HepG2 (cell line): ENCODE results near the gene CYP20A1. TPM values are rescaled to one million over a fixed set of nuclear protein-coding genes. Genes with fewer than 3 reads are reported as not detected.

Source experiments
- ATAC-seq: fragments of 200-7000 bp; cut with Tn5 transposase; 3 replicates; pipeline ENCODE4 v1.9.1; 2020; ENCODE audit warnings: mild to moderate bottlenecking, moderate library complexity
- BruUV-seq: library from RNA; stranded (reverse); fragments of 400-500 nt; replicated peaks from 2 replicates; lab custom pipeline; 2021; lab: Mats Ljungman, UMichigan
- CTCF ChIA-PET: fragments of 300-600 bp; formaldehyde crosslinking; extraction: SDS; loops from one replicate; lab custom pipeline; 2021; ENCODE audit warnings: low total read pairs, inconsistent platforms, low intra/inter-chr PET ratio; lab: Yijun Ruan, JAX
- POLR2A ChIA-PET: fragments of 350-600 bp; sonication (Branson Sonifier 250); formaldehyde crosslinking; loops from one replicate; lab custom pipeline; 2020; ENCODE audit warnings: antibody characterized with exemption, inconsistent platforms; lab: Yijun Ruan, JAX
- DNase-seq: peaks from one replicate; pipeline ENCODE4 v3.0.0-alpha.2; 2015; ENCODE audit warnings: low spot score
- FAIRE-seq: peaks from 3 replicates; lab custom pipeline; 2011; peaks lifted over from hg19 to GRCh38; lab: Jason Lieb, UNC
- H2AFZ ChIP-seq: one replicate; pipeline ENCODE4 v1.6.1; 2011; ENCODE audit warnings: low read length, inconsistent platforms
- H3K27ac ChIP-seq: fragments of 300-600 bp; 3 replicates; pipeline ENCODE4 v1.8.0; 2011; ENCODE audit warnings: mixed run types, mild to moderate bottlenecking, mixed read lengths, low read length, inconsistent platforms; ENCODE audit not compliant: insufficient read depth; ENCODE audit errors: extremely low read length
- H3K27me3 ChIP-seq, 2 experiments: fragments of 200-600 bp in 1 of 2; 2 replicates in 1 of 2; 3 replicates in 1 of 2; pipeline versions ENCODE4 v1.6.0 to v1.8.0; 2011; ENCODE audit warnings: low read length in 2 of 2, mild to moderate bottlenecking in 2 of 2, moderate library complexity in 2 of 2, inconsistent platforms in 1 of 2; ENCODE audit not compliant: insufficient read depth in 2 of 2, control insufficient read depth in 1 of 2
- H3K36me3 ChIP-seq, 2 experiments: fragments of 200-600 bp in 1 of 2; replicated peaks in 1 of 2; 2 replicates in 1 of 2; 3 replicates in 1 of 2; pipeline versions ENCODE4 v1.5.1 to v1.8.0; 2011; ENCODE audit warnings: low read length in 2 of 2, inconsistent platforms in 1 of 2; ENCODE audit not compliant: insufficient read depth in 2 of 2, control insufficient read depth in 1 of 2
- H3K4me1 ChIP-seq: 2 replicates; pipeline ENCODE4 v1.5.1; 2012; ENCODE audit warnings: low read length, inconsistent platforms; ENCODE audit not compliant: insufficient read depth
- H3K4me2 ChIP-seq: 2 replicates; pipeline ENCODE4 v1.6.0; 2011; ENCODE audit warnings: low read depth, low read length, inconsistent platforms
- H3K4me3 ChIP-seq, 3 experiments: fragments of 200-600 bp in 1 of 3; sonication (generic), shearing (Covaris generic) in 1 of 3; replicated peaks in 1 of 3; 2 replicates each; pipeline ENCODE4 v1.5.1; 2011 to 2016; ENCODE audit warnings: low read length in 3 of 3, inconsistent platforms in 2 of 3, low read depth in 2 of 3, mild to moderate bottlenecking in 2 of 3, control low read depth in 1 of 3, mixed read lengths in 1 of 3; ENCODE audit not compliant: insufficient read depth in 1 of 3
- H3K79me2 ChIP-seq: one replicate; pipeline ENCODE4 v1.6.1; 2011; ENCODE audit warnings: low read length, inconsistent platforms; ENCODE audit not compliant: insufficient read depth
- H3K9ac ChIP-seq: 2 replicates; pipeline ENCODE4 v1.6.0; 2011; ENCODE audit warnings: mild to moderate bottlenecking, low read depth, low read length, inconsistent platforms; ENCODE audit not compliant: insufficient read depth
- H3K9me3 ChIP-seq: 2 replicates; pipeline ENCODE4 v1.5.1; 2012; ENCODE audit warnings: mild to moderate bottlenecking, low read length
- H4K20me1 ChIP-seq: 2 replicates; pipeline ENCODE4 v1.6.0; 2011; ENCODE audit warnings: inconsistent platforms, mild to moderate bottlenecking, low read length, moderate library complexity; ENCODE audit not compliant: insufficient read depth
- BCL3 ChIP-seq: sonication (generic); formaldehyde crosslinking; IDR thresholded peaks from 2 replicates; pipeline ENCODE4 v1.5.1; 2020; ENCODE audit warnings: mild to moderate bottlenecking, missing genetic modification reagents, moderate library complexity
- BCL6 ChIP-seq: IDR thresholded peaks from 2 replicates; pipeline ENCODE4 v1.6.1; 2016; ENCODE audit warnings: missing genetic modification reagents, missing compliant biosample characterization
- CHD2 ChIP-seq: IDR thresholded peaks from 2 replicates; pipeline ENCODE4 v1.6.1; 2011; ENCODE audit warnings: low read depth, low read length, improper control_type of control experiment
- FOXO4 ChIP-seq: sonication (generic); formaldehyde crosslinking; conservative IDR thresholded peaks from 2 replicates; pipeline ENCODE4 v1.8.1; 2023; ENCODE audit warnings: missing genetic modification reagents
- GATA4 ChIP-seq: sonication (generic); IDR thresholded peaks from 2 replicates; pipeline ENCODE4 v1.6.1; 2016; ENCODE audit warnings: antibody characterized with exemption, low read depth, borderline replicate concordance
- KDM6A ChIP-seq: IDR thresholded peaks from 2 replicates; pipeline ENCODE4 v1.6.1; 2016; ENCODE audit warnings: low read depth
- LCORL ChIP-seq, 2 experiments: fragments of 450-650 bp in 1 of 2; sonication (generic) in 1 of 2; formaldehyde crosslinking in 1 of 2; IDR thresholded peaks; 2 replicates each; pipeline versions ENCODE4 v1.5.0 to v1.6.1; 2017 to 2020; ENCODE audit warnings: antibody characterized with exemption in 1 of 2, missing genetic modification reagents in 1 of 2
- NR2F1 ChIP-seq, 2 experiments: fragments of 450-650 bp in 1 of 2; formaldehyde crosslinking in 1 of 2; IDR thresholded peaks; 2 replicates each; pipeline versions ENCODE4 v1.5.0 to v1.6.1; 2016 to 2020; ENCODE audit warnings: mild to moderate bottlenecking in 1 of 2, missing compliant biosample characterization in 1 of 2, missing genetic modification reagents in 1 of 2, moderate library complexity in 1 of 2
- POGK ChIP-seq: sonication (generic); formaldehyde crosslinking; conservative IDR thresholded peaks from 2 replicates; pipeline ENCODE4 v1.8.0; 2022; ENCODE audit warnings: mild to moderate bottlenecking, moderate library complexity, missing genetic modification reagents
- RBFOX2 ChIP-seq: fragments of 200-400 bp; formaldehyde crosslinking; IDR thresholded peaks from 2 replicates; pipeline ENCODE4 v1.6.1; 2017; ENCODE audit warnings: low read depth, mild to moderate bottlenecking, low read length
- SKIL ChIP-seq: sonication (generic); formaldehyde crosslinking; IDR thresholded peaks from 2 replicates; pipeline ENCODE4 v1.8.0; 2022; ENCODE audit warnings: missing genetic modification reagents, mild to moderate bottlenecking, moderate library complexity, borderline replicate concordance
- SP1 ChIP-seq, 2 experiments: fragments of 450-650 bp in 1 of 2; sonication (generic) in 1 of 2; formaldehyde crosslinking in 1 of 2; IDR thresholded peaks; 2 replicates each; pipeline versions ENCODE4 v1.4.0 to v1.6.1; 2016 to 2020; ENCODE audit warnings: missing genetic modification reagents in 1 of 2
- ZBTB44 ChIP-seq: sonication (generic); formaldehyde crosslinking; IDR thresholded peaks from 2 replicates; pipeline ENCODE4 v1.4.0; 2020; ENCODE audit warnings: missing genetic modification reagents
- ZNF138 ChIP-seq: sonication (generic); formaldehyde crosslinking; IDR thresholded peaks from 2 replicates; pipeline ENCODE4 v1.5.0; 2020; ENCODE audit warnings: mild to moderate bottlenecking, low read depth, missing genetic modification reagents
- WGBS: methylation state at CpG from one replicate; pipeline ENCODE4 v1.1.6; 2017; ENCODE audit warnings: low lambda C conversion rate; 5-methylcytosine and 5-hydroxymethylcytosine counted together
- in situ Hi-C: cut with HindIII; loops from 2 replicates; pipeline ENCODE4 v1.10.0; 2017; ENCODE audit warnings: low pct_unique_long_range_greater_than_20kb; ENCODE audit not compliant: extremely low pct_ligation_motif_present
- intact Hi-C: fragments of 100-400 bp; cut with micrococcal nuclease; formaldehyde crosslinking; loops from one replicate; pipeline ENCODE4 v1.10.0; 2022; ENCODE audit not compliant: unreplicated experiment
- polyA plus RNA-seq, 8 experiments: library from polyadenylated mRNA; depleted of rRNA in 3 of 8; stranded (reverse) in 7 of 8; unstranded in 1 of 8; fragments of >200 nt; fragmentation: Illumina TruSeq in 4 of 8; extraction: Trizol in 4 of 8; gene quantifications; 2 replicates each; pipeline versions ENCODE4 v1.2.1 to v1.2.3, GENCODE V29; 2011 to 2016; ENCODE audit warnings: low read depth in 4 of 8, missing spikeins in 1 of 8, mixed read lengths in 1 of 8; ENCODE audit not compliant: insufficient read depth in 1 of 8
- total RNA-seq, 5 experiments: library from RNA; depleted of rRNA; stranded (reverse); fragments of >200 nt; fragmentation: Illumina TruSeq; extraction: Trizol; gene quantifications; 2 replicates each; pipeline ENCODE4 v1.2.3, GENCODE V29; 2016; ENCODE audit warnings: low read depth in 1 of 5

The CYP20A1 gene
- total and polyA plus RNA-seq, 2 of the 13 experiments (the other 11 are each of a cell fraction or from before 2014, with no cell fraction given): 9.6 to 35.3 TPM

GRCh38 chr2:203240491-203240890, 1.7 kb downstream of the CYP20A1 start:
- peaks cover 31% of the 10 kb centered on the region for H3K4me1 ChIP-seq
- H3K4me2 ChIP-seq: peak overlapping the region; percentile 76
- peaks cover 24% of the 10 kb centered on the region for H3K79me2 ChIP-seq
- H3K9me3 ChIP-seq: no peaks in the 10 kb centered on the region
- peak overlapping the region in 2 of 3 experiments; percentile 78 to 83; a peak in 3 of 6 replicates for H3K4me3 ChIP-seq
- no peaks in the 10 kb centered on the region for H4K20me1 ChIP-seq
- H2AFZ ChIP-seq: no peak overlapping the region
- H3K36me3 ChIP-seq: peaks cover 0 to 3% of the 10 kb centered on the region in 2 experiments; a peak in 1 of 5 replicates
- intact Hi-C loops: no loop called here
- H3K27me3 ChIP-seq: no peaks in the 10 kb centered on the region
- POLR2A ChIA-PET: interaction anchor here (1.3 to 2.0 kb wide), 2 partner anchors 78 to 575 kb away, joined by 3 to 7 read pairs; no protein-coding TSS in a partner anchor
- in situ Hi-C loops: loop anchor here (25.0 kb wide), 1 partner anchor 422 kb away; no protein-coding TSS in a partner anchor
- CTCF ChIA-PET: no interaction called here
- peak overlapping the region; percentile 94 for H3K27ac ChIP-seq
- FAIRE-seq: no peak
- H3K9ac ChIP-seq: peak overlapping the region; percentile 83; the same call in 1 of the 2 replicates
- DNase-seq: no peak
- no peak for ATAC-seq
- WGBS: 85% methylated on average over 5 of the region's 5 CpGs
- no TSS peak for BruUV-seq
- TF ChIP-seq FOXO4 (CRISPR knock-in tag) (0 out of 2 replicates have a peak, but pooled peaks have one; percentile 16), GATA4 (no peak), POGK (CRISPR knock-in tag) (no peak), BCL3 (no peak), LCORL (IDR thresholded peaks at IDR 0.05) (no peak), LCORL (CRISPR knock-in tag; IDR thresholded peaks at IDR 0.05) (no peak), NR2F1 (CRISPR knock-in tag; IDR thresholded peaks at IDR 0.05) (0 out of 4 replicates have a peak, but pooled peaks of 1 of the 2 experiments have one; percentile 9), RBFOX2 (0 out of 2 replicates have a peak, but pooled peaks have one; percentile 6), KDM6A (CRISPR knock-in tag) (no peak), CHD2 (no peak), SKIL (no peak), ZBTB44 (CRISPR knock-in tag) (no peak), ZNF138 (CRISPR knock-in tag) (no peak), BCL6 (CRISPR knock-in tag) (peak; percentile 93), SP1 (IDR thresholded peaks at IDR 0.05) (no peak), SP1 (CRISPR knock-in tag; IDR thresholded peaks at IDR 0.05) (no peak)
